Neural cell (in vitro differentiated cells): Measurements from ENCODE around the gene SERPINB2. TPM values are rescaled to one million over a fixed set of nuclear protein-coding genes. Genes with fewer than 3 reads are reported as not detected.

ENCODE experiments used
- H2AFZ ChIP-seq: fragments of 200-600, 300-800 bp; sonication (generic), shearing (Covaris generic); 2 replicates; pipeline ENCODE4 v1.6.0; 2014; ENCODE audit warnings: low read depth, mild to moderate bottlenecking, antibody characterized with exemption, low read length, moderate library complexity
- H3F3A ChIP-seq: fragments of 200-600 bp; shearing (Covaris generic); 2 replicates; pipeline ENCODE4 v1.6.1; 2016; ENCODE audit warnings: mild to moderate bottlenecking, moderate library complexity, mixed read lengths, antibody characterized with exemption, low read length; ENCODE audit not compliant: insufficient read depth, poor library complexity, severe bottlenecking
- H3K27ac ChIP-seq: fragments of 200-600, 300-800 bp; sonication (generic), shearing (Covaris generic); 2 replicates; pipeline ENCODE4 v1.5.1; 2014; ENCODE audit warnings: mild to moderate bottlenecking, low read length, moderate library complexity
- H3K27me3 ChIP-seq: fragments of 300-800, 200-600 bp; sonication (generic), shearing (Covaris generic); 2 replicates; pipeline ENCODE4 v1.6.0; 2014; ENCODE audit warnings: mild to moderate bottlenecking, low read depth, low read length, moderate library complexity; ENCODE audit not compliant: insufficient read depth
- H3K36me3 ChIP-seq: fragments of 300-800, 200-600 bp; sonication (generic), shearing (Covaris generic); 2 replicates; pipeline ENCODE4 v1.5.1; 2014; ENCODE audit warnings: mild to moderate bottlenecking, antibody characterized with exemption, low read length, moderate library complexity; ENCODE audit not compliant: insufficient read depth
- H3K4me2 ChIP-seq: fragments of 300-800, 200-600 bp; sonication (generic), shearing (Covaris generic); 2 replicates; pipeline ENCODE4 v1.6.0; 2014; ENCODE audit warnings: mild to moderate bottlenecking, low read length
- H3K4me3 ChIP-seq: fragments of 300-800, 200-600 bp; sonication (generic), shearing (Covaris generic); 2 replicates; pipeline ENCODE4 v1.5.1; 2014; ENCODE audit warnings: mild to moderate bottlenecking, low read length, moderate library complexity
- H3K79me2 ChIP-seq: fragments of 200-600 bp; shearing (Covaris generic); replicated peaks from 2 replicates; pipeline ENCODE4 v1.6.0; 2014; ENCODE audit warnings: mild to moderate bottlenecking, low read length, moderate library complexity; ENCODE audit not compliant: insufficient read depth
- H3K9ac ChIP-seq: fragments of 300-800, 200-600 bp; sonication (generic), shearing (Covaris generic); 2 replicates; pipeline ENCODE4 v1.6.1; 2016; ENCODE audit warnings: mild to moderate bottlenecking, low read length, mixed read lengths
- H3K9me2 ChIP-seq: fragments of 200-600 bp; shearing (Covaris generic); 2 replicates; pipeline ENCODE4 v1.6.1; 2016; ENCODE audit warnings: mild to moderate bottlenecking, low read length, mixed read lengths; ENCODE audit not compliant: insufficient read depth
- H3K9me3 ChIP-seq: fragments of 200-600, 300-800 bp; sonication (generic), shearing (Covaris generic); 2 replicates; pipeline ENCODE4 v1.6.1; 2016; ENCODE audit warnings: mild to moderate bottlenecking, mixed run types, low read length, moderate library complexity, mixed read lengths
- H4K20me1 ChIP-seq: fragments of 200-600 bp; shearing (Covaris generic); 2 replicates; pipeline ENCODE4 v1.6.1; 2016; ENCODE audit warnings: mild to moderate bottlenecking, mixed run types; ENCODE audit not compliant: insufficient read depth
- EP300 ChIP-seq: fragments of 450-650 bp; conservative IDR thresholded peaks from 2 replicates; pipeline ENCODE4 v1.6.1; 2014; ENCODE audit warnings: antibody characterized with exemption, mild to moderate bottlenecking, moderate library complexity; ENCODE audit not compliant: poor library complexity, severe bottlenecking
- EZH2 ChIP-seq: fragments of 200-600, 300-800 bp; shearing (Covaris generic), sonication (generic); IDR thresholded peaks from 2 replicates; pipeline ENCODE4 v1.6.1; 2014; ENCODE audit warnings: antibody characterized with exemption, low read length, borderline replicate concordance, mild to moderate bottlenecking; ENCODE audit not compliant: insufficient read depth, poor library complexity, severe bottlenecking
- MXI1 ChIP-seq: fragments of 450-650 bp; conservative IDR thresholded peaks from 2 replicates; pipeline ENCODE4 v1.6.1; 2014; ENCODE audit warnings: antibody characterized with exemption, mild to moderate bottlenecking; ENCODE audit not compliant: poor library complexity, severe bottlenecking
- POLR2AphosphoS5 ChIP-seq: IDR thresholded peaks from 2 replicates; pipeline ENCODE4 v1.6.1; 2012
- RAD21 ChIP-seq: fragments of 450-650 bp; conservative IDR thresholded peaks from 2 replicates; pipeline ENCODE4 v1.6.1; 2014; ENCODE audit warnings: antibody characterized with exemption, mild to moderate bottlenecking, moderate library complexity
- SMC3 ChIP-seq: fragments of 450-650 bp; conservative IDR thresholded peaks from 2 replicates; pipeline ENCODE4 v1.6.1; 2014; ENCODE audit warnings: antibody characterized with exemption, mild to moderate bottlenecking, moderate library complexity; ENCODE audit not compliant: poor library complexity
- TAF1 ChIP-seq: IDR thresholded peaks from 2 replicates; pipeline ENCODE4 v1.6.1; 2012; ENCODE audit warnings: low read depth
- polyA plus RNA-seq: library from polyadenylated mRNA; depleted of rRNA; stranded (reverse); fragments of >200 nt; gene quantifications from 2 replicates; pipeline ENCODE4 v1.2.3, GENCODE V29; 2014
- TF ChIP-seq, protein P1 (sequence below): fragments of 450-650 bp; IDR thresholded peaks from 2 replicates; pipeline ENCODE4 v1.5.1; 2014; ENCODE audit warnings: antibody characterized with exemption, mild to moderate bottlenecking, moderate library complexity; ENCODE audit not compliant: poor library complexity, severe bottlenecking
- TF ChIP-seq, protein P2 (sequence below): IDR thresholded peaks from 2 replicates; pipeline ENCODE4 v1.6.1; 2012; ENCODE audit warnings: borderline replicate concordance

The SERPINB2 gene
- polyA plus RNA-seq, 1 donor from 2014 or later: not detected

DNA sequence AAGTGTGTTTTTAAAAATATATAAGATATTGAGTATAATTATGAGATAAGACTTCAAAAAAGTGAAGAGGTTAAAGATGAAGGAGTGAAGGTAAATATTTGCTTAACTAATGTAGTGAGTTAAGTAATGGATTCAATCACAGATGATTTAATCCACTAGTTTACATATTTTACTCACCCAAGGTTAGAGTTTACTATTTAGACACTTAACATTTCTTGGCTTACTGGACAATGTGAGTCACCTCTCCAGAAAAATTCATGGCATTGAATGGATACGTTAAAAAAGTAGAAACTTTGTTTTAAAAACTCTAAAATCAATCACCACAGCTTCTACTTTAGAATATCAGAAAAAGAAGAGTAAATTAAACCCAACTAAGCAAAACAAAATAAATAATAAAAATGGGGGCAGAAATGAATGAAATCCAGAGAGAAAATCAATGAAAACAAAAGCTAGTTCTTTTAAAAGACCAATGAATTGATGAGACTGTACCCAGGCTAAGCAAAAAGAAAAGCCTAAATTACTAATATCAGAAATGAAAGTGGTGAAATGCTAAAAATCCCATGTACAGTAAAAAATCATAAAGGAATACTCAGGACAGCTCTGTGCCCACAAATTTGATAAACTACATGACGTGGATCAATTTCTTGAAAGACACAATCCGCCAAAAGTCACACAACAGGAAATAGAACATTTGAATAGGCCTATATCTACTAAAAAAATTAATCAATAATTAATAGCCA is 59.7 kb downstream of the SERPINB2 start:
- H3K36me3 ChIP-seq: no peaks in the 10 kb centered on the region
- TF ChIP-seq TAF1 (no peak), SMC3 (no peak), POLR2AphosphoS5 (no peak), MXI1 (no peak), RAD21 (no peak), EZH2 (no peak), EP300 (no peak)
- TF ChIP-seq, protein P1, sequence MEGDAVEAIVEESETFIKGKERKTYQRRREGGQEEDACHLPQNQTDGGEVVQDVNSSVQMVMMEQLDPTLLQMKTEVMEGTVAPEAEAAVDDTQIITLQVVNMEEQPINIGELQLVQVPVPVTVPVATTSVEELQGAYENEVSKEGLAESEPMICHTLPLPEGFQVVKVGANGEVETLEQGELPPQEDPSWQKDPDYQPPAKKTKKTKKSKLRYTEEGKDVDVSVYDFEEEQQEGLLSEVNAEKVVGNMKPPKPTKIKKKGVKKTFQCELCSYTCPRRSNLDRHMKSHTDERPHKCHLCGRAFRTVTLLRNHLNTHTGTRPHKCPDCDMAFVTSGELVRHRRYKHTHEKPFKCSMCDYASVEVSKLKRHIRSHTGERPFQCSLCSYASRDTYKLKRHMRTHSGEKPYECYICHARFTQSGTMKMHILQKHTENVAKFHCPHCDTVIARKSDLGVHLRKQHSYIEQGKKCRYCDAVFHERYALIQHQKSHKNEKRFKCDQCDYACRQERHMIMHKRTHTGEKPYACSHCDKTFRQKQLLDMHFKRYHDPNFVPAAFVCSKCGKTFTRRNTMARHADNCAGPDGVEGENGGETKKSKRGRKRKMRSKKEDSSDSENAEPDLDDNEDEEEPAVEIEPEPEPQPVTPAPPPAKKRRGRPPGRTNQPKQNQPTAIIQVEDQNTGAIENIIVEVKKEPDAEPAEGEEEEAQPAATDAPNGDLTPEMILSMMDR: no peak
- TF ChIP-seq, protein P2, sequence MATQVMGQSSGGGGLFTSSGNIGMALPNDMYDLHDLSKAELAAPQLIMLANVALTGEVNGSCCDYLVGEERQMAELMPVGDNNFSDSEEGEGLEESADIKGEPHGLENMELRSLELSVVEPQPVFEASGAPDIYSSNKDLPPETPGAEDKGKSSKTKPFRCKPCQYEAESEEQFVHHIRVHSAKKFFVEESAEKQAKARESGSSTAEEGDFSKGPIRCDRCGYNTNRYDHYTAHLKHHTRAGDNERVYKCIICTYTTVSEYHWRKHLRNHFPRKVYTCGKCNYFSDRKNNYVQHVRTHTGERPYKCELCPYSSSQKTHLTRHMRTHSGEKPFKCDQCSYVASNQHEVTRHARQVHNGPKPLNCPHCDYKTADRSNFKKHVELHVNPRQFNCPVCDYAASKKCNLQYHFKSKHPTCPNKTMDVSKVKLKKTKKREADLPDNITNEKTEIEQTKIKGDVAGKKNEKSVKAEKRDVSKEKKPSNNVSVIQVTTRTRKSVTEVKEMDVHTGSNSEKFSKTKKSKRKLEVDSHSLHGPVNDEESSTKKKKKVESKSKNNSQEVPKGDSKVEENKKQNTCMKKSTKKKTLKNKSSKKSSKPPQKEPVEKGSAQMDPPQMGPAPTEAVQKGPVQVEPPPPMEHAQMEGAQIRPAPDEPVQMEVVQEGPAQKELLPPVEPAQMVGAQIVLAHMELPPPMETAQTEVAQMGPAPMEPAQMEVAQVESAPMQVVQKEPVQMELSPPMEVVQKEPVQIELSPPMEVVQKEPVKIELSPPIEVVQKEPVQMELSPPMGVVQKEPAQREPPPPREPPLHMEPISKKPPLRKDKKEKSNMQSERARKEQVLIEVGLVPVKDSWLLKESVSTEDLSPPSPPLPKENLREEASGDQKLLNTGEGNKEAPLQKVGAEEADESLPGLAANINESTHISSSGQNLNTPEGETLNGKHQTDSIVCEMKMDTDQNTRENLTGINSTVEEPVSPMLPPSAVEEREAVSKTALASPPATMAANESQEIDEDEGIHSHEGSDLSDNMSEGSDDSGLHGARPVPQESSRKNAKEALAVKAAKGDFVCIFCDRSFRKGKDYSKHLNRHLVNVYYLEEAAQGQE: no peak
- no peaks in the 10 kb centered on the region for H3K9me3 ChIP-seq
- no peaks in the 10 kb centered on the region for H3K79me2 ChIP-seq
- no peaks in the 10 kb centered on the region for H4K20me1 ChIP-seq
- H2AFZ ChIP-seq: no peak overlapping the region
- H3K9ac ChIP-seq: no peak overlapping the region
- no peaks in the 10 kb centered on the region for H3F3A ChIP-seq
- H3K4me3 ChIP-seq: no peak overlapping the region
- H3K4me2 ChIP-seq: no peak overlapping the region
- H3K27me3 ChIP-seq: peaks cover 15% of the 10 kb centered on the region
- H3K27ac ChIP-seq: no peak overlapping the region
- no peaks in the 10 kb centered on the region for H3K9me2 ChIP-seq

DNA sequence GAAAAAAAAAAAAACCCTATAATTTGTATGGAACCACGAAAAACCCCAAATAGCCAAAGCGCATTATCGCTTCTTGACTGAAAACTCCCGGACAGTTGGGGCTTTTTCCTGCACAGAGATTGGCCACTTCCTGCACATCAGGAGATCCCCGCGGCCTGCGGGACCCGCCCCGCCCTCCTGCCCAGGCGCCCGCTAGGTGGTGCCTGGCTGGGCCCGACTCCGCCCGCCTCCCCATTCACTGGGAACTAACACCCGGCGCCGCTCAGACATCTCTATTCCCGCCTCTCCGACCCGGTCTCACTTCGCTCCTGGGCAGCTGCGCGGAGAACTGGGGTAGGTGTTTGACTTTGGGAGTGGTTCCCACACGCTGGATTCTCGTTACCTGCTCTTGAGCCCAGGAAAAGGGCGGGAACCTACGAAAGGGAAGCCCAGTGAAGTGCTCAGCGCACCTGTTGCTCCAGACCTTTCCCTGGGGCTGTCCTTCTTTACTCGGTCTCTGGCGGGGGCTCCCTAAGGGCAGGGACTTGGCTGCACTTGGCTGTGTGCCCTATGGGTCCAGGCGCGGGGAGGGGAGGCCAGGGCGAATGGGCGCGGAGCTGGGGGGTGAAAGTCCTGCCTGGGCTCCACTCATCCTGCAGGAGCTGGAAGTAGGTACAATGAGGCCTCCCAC is 61.7 kb downstream of the SERPINB2 start, which contains the start of gene HMSD:
HMSD (plus strand) TSS at position 234 of the 670 bp plus-strand sequence. CDS start 4,155 bp downstream, outside the sequence.
- Histone ChIP-seq H3K4me3 (no peak within 1 kb of the TSS), H4K20me1 (no peaks in the 10 kb centered on the region), H3K9me3 (no peaks in the 10 kb centered on the region), H3K36me3 (no peaks in the 10 kb centered on the region), H3K79me2 (no peaks in the 10 kb centered on the region), H3K4me2 (no peak within 1 kb of the TSS), H3K9ac (no peak within 1 kb of the TSS), H3K27me3 (peaks cover 15% of the 10 kb centered on the region), H3K9me2 (no peaks in the 10 kb centered on the region), H2AFZ (no peak within 1 kb of the TSS), H3K27ac (no peak within 1 kb of the TSS), H3F3A (no peaks in the 10 kb centered on the region)
- no peak for TF ChIP-seq EZH2
- no peak for TF ChIP-seq MXI1
- TF ChIP-seq, protein P1: no peak
